COLO829 (cell line): ENCODE data around the gene AKNA.

Experiments used
- DNase-seq: peaks from one replicate; pipeline ENCODE4 v3.0.0; 2012; ENCODE audit warnings: low spot score

Gene AKNA

GRCh38 chr9:114376586-114377445, 11.0 kb downstream of the AKNA start:
- DNase-seq: no peak

DNA sequence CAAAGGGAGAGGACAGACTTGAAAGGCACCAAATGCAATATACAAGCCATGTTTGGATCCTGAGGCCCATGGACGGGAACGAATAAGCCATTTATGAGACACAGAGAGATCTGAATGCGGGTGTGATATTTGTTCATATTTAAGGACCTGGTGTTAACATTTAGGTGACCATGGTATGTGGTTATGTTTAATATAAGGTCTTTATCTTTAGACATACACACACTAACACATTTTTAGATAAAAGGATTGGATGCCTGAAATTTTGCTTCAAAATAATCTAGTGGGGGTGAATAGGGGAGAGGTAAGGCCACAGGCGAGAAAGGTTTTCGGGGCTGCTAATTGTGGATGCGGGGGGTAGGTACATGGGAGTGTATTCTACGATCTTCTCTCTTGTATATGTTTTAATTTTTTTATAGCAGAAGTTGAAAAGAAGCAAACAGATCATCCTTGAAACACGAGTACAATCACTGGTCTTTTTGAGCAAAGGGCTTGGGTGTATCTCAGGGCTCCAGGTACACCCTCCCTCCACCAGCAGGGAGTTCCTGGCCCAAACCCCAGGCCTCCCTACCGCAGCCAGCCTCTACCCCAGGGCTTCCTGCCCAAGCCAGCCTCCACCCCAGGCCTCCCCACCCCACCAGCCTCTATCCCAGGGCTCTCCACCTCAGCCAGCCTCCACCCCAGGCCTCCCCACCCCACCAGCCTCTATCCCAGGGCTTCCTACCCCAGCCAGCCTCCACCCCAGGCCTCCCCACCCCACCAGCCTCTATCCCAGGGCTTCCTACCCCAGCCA, 12.2 kb downstream of the AKNA start:
- no peak for DNase-seq

- no peak for DNase-seq
These were observed 12.8 kb downstream of the AKNA start for GRCh38 chr9:114374936-114375335.

DNA sequence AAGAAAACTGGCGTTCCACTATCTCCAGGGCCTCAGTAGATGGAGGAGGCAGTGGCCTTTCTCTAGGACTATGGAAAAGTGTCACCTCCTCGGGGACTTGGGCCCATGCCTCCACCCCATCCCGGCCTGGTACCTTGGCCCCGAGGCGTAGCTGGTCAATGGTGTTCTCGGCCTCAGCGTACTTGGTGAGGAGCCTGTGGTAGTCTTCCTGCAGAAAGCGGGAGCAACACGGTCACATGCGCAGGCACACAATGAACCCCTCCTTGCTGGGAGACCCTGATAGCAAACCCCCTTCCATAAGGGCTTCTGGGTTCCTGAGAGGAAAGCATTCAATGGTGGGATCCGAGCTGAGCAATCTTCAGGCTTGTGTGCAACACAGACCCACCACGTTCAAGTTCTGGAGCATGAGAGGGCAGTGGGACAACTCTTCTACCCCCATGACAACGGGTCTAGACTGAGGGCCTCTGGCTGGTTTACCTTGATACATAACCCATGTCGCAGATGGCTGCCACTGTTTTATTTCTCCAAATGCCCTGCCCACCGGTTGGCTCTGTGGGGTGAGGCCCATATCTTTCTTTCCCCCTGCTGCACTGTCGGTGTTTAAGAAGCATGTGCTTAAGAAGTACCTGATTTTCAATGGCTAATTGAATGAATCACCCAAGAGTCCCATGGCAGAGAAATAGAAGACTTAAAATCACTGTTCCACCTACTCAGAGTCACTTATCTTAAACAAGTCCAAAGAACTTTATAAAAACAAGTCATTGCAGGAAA, 13.6 kb downstream of the AKNA start:
- DNase-seq: no peak

- DNase-seq: no peak
These were observed 14.8 kb downstream of the AKNA start for GRCh38 chr9:114372921-114373448.

- DNase-seq: peak; percentile 81
These were observed 15.5 kb downstream of the AKNA start for GRCh38 chr9:114371973-114372917.

DNA sequence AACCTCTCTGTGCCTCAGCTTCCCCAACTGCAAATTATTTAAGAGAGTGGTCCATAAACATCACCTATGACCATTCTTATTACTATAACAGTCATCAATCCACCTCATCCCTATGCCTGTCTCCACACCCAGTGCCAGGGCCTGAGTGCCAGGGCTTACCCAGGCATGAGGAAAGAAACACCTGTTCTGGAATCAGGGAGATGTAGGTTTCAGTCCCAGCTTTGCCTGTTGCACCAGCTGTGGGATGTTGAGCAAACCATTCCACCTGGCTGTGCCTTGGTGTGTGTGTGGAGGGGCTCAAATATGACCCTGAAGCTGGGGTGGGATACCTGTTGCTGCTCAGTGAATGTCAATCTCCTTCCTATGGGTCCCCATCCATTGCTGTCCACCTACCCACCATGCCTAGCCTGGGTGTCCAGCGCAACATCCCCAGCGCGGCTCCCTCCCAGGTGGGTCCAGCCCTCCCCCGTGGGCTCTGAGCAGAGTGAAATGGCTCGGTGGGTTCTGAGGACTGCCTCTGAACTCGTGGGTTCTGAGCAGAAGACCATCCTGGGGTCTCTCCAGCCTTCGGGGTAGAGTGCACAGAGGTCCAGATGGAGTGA, 16.3 kb downstream of the AKNA start:
- DNase-seq: no peak

- no peak for DNase-seq
These were observed 16.8 kb downstream of the AKNA start for GRCh38 chr9:114370968-114371320.

DNA sequence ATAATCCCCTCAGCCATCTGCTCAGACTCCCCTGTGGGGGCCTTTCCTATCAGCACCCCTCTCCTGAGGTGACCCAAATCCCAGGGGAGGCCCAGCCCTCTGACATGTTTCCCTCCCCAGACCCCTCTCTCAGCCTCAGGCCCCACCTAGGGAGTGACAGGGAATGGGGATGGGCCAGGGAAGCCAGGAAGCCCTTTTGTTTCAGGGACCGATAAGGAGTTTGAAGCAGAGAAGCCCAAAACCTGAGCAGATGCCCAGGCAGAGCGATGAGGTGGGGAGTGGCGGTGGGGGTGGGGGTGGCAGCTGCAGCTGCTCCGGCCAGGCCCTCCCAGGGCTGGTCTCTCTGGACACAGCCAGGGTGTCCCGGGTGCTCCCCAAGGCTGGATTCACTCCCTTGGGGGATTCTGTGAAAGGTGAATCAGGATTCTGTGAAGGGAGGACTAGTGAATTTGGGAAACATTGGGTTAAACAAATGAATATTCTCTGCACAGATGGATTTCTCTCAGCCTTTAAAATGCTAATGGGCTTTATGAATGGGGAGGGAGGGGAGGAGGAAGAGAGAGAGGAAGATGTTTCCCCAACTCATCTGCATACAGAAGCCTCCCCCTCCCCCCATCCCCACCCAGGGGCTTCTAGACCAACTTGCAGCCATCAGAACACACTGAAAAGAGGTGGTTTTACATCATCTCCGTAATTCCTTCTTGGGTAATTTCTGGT, 17.4 kb downstream of the AKNA start:
- DNase-seq: no peak

DNA sequence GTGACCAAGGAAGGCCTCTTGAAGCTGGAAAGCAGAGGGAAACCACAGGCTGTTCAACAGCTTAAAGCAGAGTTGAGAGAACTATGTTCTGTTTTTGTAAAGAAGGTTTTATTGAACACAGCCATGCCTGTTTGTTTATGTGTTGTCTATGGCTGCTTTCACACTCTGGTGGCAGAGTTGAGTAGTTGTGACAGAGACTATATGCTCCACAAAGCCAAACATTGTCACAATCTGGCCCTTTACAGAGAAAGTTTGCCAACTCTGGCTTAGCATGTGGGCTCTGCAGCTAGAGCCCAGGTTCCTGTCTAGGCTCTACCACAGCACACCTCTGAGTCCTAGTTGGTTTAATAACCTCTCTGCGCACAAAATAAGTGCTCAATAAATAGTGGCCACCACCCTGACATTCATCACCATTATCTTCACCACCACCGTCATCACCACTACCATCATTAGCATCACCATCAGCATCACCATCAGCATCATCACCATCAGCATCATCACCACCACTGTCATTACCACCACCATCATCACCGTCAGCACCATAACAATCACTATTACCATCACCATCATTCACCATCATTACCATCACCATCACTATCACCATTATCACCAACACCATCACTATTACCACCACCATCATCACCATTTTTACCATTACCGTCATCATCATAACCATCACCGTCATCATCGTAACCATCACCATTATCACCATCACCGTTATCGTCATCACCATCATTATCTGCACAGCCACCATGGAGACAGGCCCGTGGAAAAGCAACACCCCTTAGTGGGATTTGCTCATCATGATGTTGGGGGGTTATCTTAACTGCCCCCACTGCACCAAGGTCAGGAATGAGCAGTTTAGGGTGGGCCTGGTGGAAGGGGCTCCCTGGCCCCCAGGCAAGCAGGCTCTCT, 18.3 kb downstream of the AKNA start:
- no peak for DNase-seq

- DNase-seq: no peak
These were observed 19.8 kb downstream of the AKNA start for GRCh38 chr9:114367772-114368569.

- no peak for DNase-seq
These were observed 20.4 kb downstream of the AKNA start for GRCh38 chr9:114367366-114367765.

GRCh38 chr9:114366334-114367128, 21.3 kb downstream of the AKNA start:
- DNase-seq: no peak

DNA sequence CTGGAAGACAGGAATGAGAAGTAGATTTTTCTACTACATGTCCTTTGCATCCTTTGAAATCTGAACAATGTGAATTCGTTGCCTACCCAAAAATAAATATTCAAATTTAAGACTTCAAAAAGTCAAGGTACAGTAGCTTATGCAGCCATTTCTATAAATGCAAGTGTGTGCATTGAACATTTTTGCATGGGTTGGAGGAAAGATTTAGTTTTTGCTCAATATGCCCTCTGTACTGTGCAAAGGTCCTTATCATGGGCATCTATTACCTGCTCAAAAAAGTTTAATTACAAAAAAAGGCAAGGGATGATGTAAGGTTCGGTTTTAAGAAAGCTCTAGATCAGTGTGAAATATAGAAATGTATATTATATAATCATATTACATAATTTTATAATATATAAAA, 22.6 kb downstream of the AKNA start:
- DNase-seq: no peak

GRCh38 chr9:114364134-114365041, 23.4 kb downstream of the AKNA start:
- no peak for DNase-seq

DNA sequence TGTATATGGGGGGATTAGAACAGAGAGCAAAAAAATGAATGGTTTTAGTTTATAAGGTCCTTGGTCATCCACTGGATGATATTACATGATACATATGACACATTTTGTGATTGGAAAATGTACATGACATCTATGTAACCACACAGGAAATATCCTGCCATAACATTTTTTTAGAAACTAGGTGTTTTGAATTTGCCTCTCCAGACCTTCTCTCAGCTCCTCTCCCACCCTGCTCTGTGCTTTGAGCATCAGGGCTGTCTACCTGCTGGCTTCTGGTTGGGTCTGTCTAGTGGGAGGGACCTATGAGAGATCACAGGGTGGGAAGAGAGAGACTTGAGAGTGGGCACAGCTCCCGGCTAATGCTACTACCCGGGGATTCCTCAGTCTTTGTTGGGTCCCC, 24.4 kb downstream of the AKNA start:
- DNase-seq: no peak
